ENCODE data around the gene SEMA4D. TPM values are rescaled to one million over a fixed set of nuclear protein-coding genes. Genes with fewer than 3 reads are reported as not detected.

Gene SEMA4D
- total and polyA plus RNA-seq, 2 donors from 2014 or later: 18.9 to 147 TPM

DNA sequence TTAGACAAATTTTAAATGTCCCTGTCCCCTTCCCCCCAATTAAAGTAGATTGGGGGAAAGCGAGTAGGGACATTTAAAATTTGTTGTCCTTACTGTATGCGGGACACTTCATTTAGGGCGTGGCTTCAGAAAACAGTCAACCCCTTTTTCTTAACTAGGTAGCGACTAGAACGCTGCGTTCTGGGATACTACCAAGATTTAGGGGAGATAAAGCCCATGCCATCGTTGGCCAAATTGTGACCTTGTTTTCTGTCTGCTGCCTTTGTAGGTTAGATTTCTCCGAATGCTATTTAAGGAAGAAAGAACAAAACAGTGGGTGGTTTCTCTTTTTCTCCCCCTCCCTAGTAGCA is 185.7 kb downstream of the SEMA4D start:
- TF ChIP-seq, protein P1, sequence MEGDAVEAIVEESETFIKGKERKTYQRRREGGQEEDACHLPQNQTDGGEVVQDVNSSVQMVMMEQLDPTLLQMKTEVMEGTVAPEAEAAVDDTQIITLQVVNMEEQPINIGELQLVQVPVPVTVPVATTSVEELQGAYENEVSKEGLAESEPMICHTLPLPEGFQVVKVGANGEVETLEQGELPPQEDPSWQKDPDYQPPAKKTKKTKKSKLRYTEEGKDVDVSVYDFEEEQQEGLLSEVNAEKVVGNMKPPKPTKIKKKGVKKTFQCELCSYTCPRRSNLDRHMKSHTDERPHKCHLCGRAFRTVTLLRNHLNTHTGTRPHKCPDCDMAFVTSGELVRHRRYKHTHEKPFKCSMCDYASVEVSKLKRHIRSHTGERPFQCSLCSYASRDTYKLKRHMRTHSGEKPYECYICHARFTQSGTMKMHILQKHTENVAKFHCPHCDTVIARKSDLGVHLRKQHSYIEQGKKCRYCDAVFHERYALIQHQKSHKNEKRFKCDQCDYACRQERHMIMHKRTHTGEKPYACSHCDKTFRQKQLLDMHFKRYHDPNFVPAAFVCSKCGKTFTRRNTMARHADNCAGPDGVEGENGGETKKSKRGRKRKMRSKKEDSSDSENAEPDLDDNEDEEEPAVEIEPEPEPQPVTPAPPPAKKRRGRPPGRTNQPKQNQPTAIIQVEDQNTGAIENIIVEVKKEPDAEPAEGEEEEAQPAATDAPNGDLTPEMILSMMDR (IDR thresholded peaks at IDR 0.05; ENCODE audit: borderline replicate concordance, extremely low read depth, insufficient read depth): no peak
- Histone ChIP-seq H3K9ac (ENCODE audit: low read length in 3 of 3) (peak overlapping the region in 2 of 3 donors; percentile 11 to 57), H3K4me3 (ENCODE audit: low read length in 3 of 3) (peak overlapping the region; percentile 66 to 82 (median 73)), H3K36me3 (ENCODE audit: control insufficient read depth in 2 of 3, insufficient read depth in 3 of 3, low read length in 3 of 3) (peaks cover 0 to 2% (median 0%) of the 10 kb centered on the region in 3 donors), H3K27ac (ENCODE audit: low read depth in 2 of 2, low read length in 2 of 2) (no peak overlapping the region), H3K9me3 (ENCODE audit: control insufficient read depth in 2 of 3, insufficient read depth in 1 of 3, low read length in 3 of 3) (no peaks in the 10 kb centered on the region), H3K4me1 (ENCODE audit: control insufficient read depth in 2 of 3, insufficient read depth in 2 of 3, low read depth in 1 of 3, low read length in 3 of 3) (peaks cover 0 to 6% (median 4%) of the 10 kb centered on the region in 3 donors), H3K27me3 (ENCODE audit: control insufficient read depth, insufficient read depth, low read length) (no peaks in the 10 kb centered on the region)
- no peak for FAIRE-seq
- DNase-seq: peak in 3 of 5 donors; percentile 40 to 66 (median 61)
- intact Hi-C loops (cut with DNase I): no loop called here

DNA sequence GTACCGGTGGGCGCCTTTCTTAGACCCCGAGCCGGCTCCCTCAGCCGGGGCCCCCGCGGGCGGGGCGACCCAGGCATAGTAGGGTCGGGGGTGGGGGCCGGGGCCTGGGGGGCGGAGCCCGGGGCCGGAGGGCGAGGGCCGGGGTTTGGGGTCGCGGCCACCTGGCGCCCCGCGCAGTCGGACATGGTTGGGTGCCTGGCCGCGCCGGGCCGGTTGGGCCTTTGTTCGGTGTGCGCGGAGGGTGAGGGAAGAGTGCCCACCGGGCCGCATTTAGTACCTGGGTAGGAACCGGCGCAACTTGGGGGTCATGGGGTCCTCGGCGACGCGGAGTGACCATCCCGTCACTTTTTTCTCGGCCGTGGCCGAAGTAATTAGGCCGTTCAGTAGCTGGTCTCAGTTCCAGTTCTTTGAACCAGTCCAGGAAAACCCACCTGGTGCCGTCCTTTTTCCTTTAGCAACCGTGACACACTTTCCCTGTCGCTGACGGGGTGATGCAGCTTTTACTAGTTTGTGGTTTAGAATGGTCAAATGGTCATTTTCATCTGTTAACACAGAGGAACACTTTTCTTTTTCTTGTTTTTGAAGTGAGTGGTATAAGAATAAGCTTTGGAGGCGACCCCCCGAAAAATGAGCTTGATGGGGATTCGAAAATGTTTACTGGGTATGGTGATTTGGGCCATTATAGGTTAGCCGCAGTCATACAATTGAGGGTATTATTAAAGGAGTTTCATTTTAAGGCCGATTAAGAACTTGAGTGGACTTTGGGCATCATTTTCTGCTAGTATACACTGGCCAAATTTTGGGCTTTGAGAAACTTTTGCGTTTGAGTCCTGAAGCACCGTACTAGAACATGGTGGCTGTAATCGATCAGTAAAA is 186.3 kb downstream of the SEMA4D start:
- TF ChIP-seq, protein P1 (IDR thresholded peaks at IDR 0.05; ENCODE audit: borderline replicate concordance, extremely low read depth, insufficient read depth): no peak
- no peak for FAIRE-seq
- peaks cover 0 to 6% (median 4%) of the 10 kb centered on the region in 3 donors for H3K4me1 ChIP-seq (ENCODE audit: control insufficient read depth in 2 of 3, insufficient read depth in 2 of 3, low read depth in 1 of 3, low read length in 3 of 3)
- H3K9ac ChIP-seq (ENCODE audit: low read length in 3 of 3): peak overlapping the region; percentile 15 to 63 (median 58)
- peak in 4 of 5 donors; percentile 23 to 85 (median 51) for DNase-seq
- H3K27me3 ChIP-seq (ENCODE audit: control insufficient read depth, insufficient read depth, low read length): no peaks in the 10 kb centered on the region
- peak overlapping the region in 1 of 2 donors; percentile 70 for H3K27ac ChIP-seq (ENCODE audit: low read depth in 2 of 2, low read length in 2 of 2)
- H3K36me3 ChIP-seq (ENCODE audit: control insufficient read depth in 2 of 3, insufficient read depth in 3 of 3, low read length in 3 of 3): peaks cover 0 to 2% (median 0%) of the 10 kb centered on the region in 3 donors
- H3K9me3 ChIP-seq (ENCODE audit: control insufficient read depth in 2 of 3, insufficient read depth in 1 of 3, low read length in 3 of 3): no peaks in the 10 kb centered on the region
- H3K4me3 ChIP-seq (ENCODE audit: low read length in 3 of 3): peak overlapping the region; percentile 66 to 82 (median 76)
- intact Hi-C loops (cut with DNase I): no loop called here

Small RNA genes lying within 50 kb of the gene (microRNA-seq; reads per million reads assigned to microRNA genes)
- not detected for gene MIR3153

Other genes starting within 250 kb of the SEMA4D start
- 7.0 TPM for gene CKS2, start 186.9 kb downstream of the SEMA4D start, total RNA-seq
- 72.8 TPM for gene CKS2, start 186.9 kb downstream of the SEMA4D start, polyA plus RNA-seq (ENCODE audit: insufficient read depth, low read depth, low replicate concordance)
- 59.8 TPM for gene SECISBP2, start 179.6 kb downstream of the SEMA4D start, total RNA-seq
- gene SECISBP2, start 179.6 kb downstream of the SEMA4D start, polyA plus RNA-seq (ENCODE audit: insufficient read depth, low read depth, low replicate concordance): 27.0 TPM
- 7.3 TPM for gene GADD45G, start 106.9 kb upstream of the SEMA4D start, total RNA-seq
- gene GADD45G, start 106.9 kb upstream of the SEMA4D start, polyA plus RNA-seq (ENCODE audit: insufficient read depth, low read depth, low replicate concordance): 48.4 TPM

Data from kidney (tissue), 14 donors.